Activated CD4-positive, alpha-beta T cell treated with anti-CD3 and anti-CD28 coated beads, Interleukin-2, amount 50 U/mL, for 24 hours (primary cell): ENCODE data around the gene BFAR.
"Not testable (repeated sequence)": the region's sequence is repeated elsewhere in the genome, so short reads cannot be mapped to it uniquely, and the experiment has no call there.

Experiments
- DNase-seq, 2 donors: peaks; one replicate each; pipeline ENCODE4 v3.0.0-alpha.2; 2020; ENCODE audit warnings: low read depth in 1 of 2, low spot score in 1 of 2

BFAR gene, protein sequence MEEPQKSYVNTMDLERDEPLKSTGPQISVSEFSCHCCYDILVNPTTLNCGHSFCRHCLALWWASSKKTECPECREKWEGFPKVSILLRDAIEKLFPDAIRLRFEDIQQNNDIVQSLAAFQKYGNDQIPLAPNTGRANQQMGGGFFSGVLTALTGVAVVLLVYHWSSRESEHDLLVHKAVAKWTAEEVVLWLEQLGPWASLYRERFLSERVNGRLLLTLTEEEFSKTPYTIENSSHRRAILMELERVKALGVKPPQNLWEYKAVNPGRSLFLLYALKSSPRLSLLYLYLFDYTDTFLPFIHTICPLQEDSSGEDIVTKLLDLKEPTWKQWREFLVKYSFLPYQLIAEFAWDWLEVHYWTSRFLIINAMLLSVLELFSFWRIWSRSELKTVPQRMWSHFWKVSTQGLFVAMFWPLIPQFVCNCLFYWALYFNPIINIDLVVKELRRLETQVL

GRCh38 chr16:14632693-14633569 is at the start of gene BFAR:
Gene BFAR (plus strand): TSS chr16:14632951. CDS start chr16:14644347, 11,396 bp downstream.
- peak; percentile 98 to 99 for DNase-seq

GRCh38 chr16:14585287-14585686 is 47.5 kb upstream of the BFAR start:
- DNase-seq: no peak

DNA sequence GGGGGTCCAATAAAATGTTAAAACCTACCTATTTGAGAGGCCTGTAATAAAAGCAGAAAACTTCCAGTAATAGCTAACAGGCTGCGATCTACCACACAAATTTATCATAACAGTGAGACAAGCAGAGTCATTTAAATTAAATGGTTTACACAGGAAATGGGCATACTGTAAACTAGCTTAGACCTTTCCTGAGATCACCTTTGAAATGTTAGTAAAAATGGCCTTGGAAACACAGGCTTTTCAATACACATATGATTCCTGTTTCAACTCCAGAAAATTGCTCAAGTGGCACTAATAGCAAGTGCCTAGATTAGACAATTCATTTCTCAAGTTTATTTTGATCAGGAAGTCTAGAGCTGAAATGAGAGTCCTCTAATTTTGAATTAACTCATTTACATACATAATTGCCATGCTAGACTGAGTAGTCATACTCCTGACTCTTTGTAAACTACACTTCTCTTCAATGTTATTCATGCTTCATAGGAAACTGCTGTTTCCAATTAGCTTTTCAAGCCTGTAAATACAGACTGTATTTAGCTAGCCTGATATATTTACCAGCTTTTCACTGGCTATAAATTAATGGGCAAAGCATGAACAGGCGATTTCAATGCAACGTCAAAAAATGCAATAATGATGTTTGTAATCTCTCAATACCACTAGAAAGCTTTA is 46.0 kb upstream of the BFAR start:
- DNase-seq: no peak

DNA sequence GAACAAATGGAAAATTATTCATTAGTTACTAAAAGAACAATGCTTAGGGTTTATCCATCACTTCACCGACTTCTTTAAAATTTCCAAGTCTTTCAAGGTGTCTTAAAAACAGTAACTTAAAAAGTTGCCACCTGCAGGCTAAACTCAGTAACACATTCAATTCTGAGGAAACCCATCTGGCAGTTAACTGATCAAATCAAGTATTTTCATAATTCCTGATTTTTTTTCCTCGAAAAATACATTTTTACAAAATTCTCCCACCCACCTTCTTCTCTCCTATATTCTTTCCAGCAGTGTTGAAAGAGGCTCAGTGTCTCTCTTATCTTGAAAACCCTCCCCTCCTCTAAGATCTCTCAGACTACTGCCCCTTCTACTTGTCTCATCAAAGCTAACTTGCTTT is 32.6 kb upstream of the BFAR start:
- DNase-seq: no peak

DNA sequence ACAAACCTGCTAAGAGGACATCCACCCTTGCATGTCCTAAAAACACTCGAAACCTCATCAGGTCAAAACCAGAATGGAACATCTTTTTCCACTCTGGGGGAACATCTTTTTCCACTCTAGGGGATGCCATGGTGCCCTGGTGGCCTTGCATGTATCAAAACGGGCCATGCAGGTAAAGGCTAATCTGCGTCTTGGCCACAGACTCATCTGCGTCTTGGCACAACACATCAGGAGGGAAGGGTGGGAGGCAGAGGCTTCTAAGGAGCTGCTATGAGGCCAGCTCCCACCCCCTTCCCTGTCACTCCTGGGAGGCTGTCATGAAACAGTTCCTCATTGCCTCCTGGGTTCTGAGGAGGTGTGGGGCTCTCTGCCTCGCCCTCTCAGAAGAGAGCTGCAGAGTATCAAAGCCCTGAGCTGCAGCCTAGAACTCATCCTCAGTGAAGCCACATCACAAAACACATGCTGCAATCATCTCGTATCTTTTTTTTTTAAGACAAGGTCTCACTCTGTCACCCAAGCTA is 30.2 kb upstream of the BFAR start:
- no peak for DNase-seq

GRCh38 chr16:14606102-14606501 is 26.6 kb upstream of the BFAR start:
- no peak for DNase-seq

- no peak for DNase-seq
Measured at GRCh38 chr16:14608111-14608566, 24.6 kb upstream of the BFAR start.

- no peak for DNase-seq
Measured at GRCh38 chr16:14608604-14609003, 24.1 kb upstream of the BFAR start.

DNA sequence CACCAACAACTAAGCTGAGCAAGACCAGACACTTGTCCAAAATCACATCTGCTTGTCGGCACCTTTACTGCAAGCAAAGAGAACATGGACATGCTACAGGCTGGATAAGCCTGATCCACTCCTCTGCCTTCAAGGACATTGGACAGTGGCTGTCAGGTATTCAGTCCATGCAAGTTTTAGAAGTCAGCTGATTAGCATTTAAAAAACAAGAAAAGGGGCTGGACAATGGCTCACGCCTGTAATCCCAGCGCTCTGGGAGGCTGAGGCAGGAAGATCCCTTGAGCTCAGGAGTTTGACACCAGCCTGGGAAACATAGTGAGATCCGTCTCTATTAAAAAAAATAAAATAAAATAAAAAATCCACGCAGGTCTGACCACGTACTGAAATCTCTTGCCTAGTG is 23.0 kb upstream of the BFAR start:
- no peak for DNase-seq

DNA sequence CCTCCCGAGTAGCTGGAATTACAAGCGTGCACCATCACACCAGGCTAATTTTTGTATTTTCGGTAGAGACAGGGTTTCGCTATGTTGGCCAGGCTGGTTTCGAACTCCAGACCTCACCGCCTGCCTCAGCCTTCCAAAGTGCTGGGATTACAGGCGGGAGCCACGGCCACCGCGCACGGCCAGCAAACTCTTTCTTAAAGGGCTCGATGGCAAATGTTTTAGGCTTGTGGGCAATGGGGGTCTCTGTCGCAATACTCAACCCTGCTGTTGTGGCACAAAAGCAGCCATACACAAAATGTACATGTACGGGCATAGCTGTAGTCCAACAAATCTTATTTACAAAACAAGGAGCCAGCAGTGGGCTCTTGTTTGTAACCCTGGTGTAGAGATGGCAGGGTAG is 21.1 kb upstream of the BFAR start:
- no peak for DNase-seq

- no peak for DNase-seq
Measured at GRCh38 chr16:14613991-14614390, 18.8 kb upstream of the BFAR start.

DNA sequence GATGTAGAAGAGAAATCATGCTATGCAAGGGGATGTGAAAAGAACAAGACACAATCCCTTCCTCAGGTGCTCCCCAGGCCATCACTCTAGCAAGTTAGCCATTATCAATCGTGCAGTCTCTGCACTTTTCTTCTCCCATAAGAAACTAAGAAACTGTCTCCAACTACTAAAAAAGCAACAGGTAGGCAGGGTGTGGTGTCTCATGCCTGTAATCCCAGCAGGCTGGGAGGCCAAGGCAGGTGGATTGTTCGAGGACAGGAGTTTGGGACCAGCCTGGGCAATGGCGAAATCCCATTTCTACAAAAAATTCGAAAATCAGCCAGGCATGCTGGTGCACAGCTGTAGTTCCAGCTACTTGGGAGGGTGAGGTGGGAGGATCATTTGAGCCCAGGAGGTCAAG is 16.5 kb upstream of the BFAR start:
- no peak for DNase-seq

- DNase-seq: no peak
Measured at GRCh38 chr16:14618566-14618965, 14.2 kb upstream of the BFAR start.

- DNase-seq: no peak
Measured at GRCh38 chr16:14627078-14627477, 5.7 kb upstream of the BFAR start.

- no peak for DNase-seq
Measured at GRCh38 chr16:14628806-14629611, 3.7 kb upstream of the BFAR start.

DNA sequence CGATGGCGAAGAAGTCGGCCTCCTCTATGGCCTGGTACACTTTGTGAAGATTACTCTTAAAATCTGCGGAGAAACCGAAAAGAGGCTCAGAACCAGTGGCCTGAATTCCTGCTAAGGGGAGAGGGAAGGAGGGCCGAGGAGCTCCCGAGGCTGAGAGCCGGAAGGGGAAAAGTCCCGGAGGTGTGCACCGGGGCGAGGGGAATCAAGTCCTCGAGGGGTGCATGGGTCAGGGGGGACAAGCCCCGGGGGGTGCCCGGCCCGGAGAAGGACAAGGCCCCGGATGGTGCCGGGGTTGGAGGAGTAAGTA is 3.2 kb upstream of the BFAR start:
- DNase-seq: peak in 1 of 2 donors; percentile 12

- peak; percentile 91 to 96 for DNase-seq
Measured at GRCh38 chr16:14629919-14630619, 2.7 kb upstream of the BFAR start, which contains the start of gene PARN. Gene PARN (minus strand): TSS chr16:14630260. CDS start chr16:14630125, 135 bp downstream.

DNA sequence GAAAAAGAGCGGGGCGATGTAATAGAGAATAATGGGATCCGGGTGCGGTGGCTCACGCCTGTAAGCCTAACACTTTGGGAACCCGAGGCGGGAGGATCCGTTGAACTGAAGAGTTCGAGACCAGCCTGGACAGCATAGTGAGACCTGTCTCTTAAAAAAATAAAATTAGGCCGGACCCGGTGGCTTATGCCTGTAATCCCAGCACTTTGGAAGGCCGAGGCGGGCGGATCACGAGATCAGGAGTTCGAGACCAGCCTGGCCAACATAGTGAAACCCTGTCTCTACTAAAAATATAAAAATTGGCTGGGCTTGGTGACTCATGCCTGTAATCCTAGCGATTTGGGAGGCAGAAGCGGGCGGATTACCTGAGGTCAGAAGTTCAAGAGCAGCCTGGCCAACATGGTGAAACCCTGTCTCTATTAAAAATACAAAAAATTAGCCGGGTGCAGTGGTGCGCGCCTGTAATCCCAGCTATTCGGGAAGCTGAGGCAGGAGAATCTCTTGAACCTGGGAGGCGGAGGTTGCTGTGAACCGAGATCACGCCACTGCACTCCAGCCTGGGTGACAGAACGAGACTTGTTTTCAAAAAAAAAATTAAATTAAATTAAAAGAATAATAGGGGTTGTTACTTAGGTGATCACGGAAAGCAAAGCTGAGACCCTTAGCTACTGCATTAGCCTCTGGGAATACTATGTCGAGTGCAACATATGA is 2.0 kb upstream of the BFAR start:
- not testable (repeated sequence) for DNase-seq

DNA sequence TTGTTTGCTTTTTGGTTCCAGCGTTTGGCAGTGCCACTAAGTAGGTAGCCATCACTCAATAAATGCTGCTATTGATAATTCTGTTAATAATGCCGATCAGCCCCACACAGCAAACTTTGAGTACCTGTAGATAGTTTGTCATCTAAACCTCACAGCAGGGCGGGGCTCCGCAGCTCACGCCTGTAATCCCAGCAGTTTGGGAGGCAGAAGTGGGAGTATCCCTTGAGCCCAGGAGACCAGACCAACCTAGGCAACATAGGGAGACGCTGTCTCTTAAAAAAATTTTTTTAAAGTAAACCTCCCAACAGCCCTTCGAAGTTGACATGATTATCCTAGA is 1.6 kb downstream of the BFAR start:
- DNase-seq: no peak
